ENCODE measurements around the gene PRR29.

- TF ChIP-seq CTCF (IDR thresholded peaks at IDR 0.05) (peak in 3 of 4 experiments; percentile 26 to 52 (median 40)), POLR2AphosphoS5 (IDR thresholded peaks at IDR 0.05) (no peak), POLR2A (IDR thresholded peaks at IDR 0.05) (no peak)
These were observed 46.9 kb upstream of the PRR29 start for GRCh38 chr17:63950940-63951907.

Measured in prostate gland (tissue), 2 donors.